ENCODE data around the gene ABCA1. TPM values are rescaled to one million over a fixed set of nuclear protein-coding genes. Genes with fewer than 3 reads are reported as not detected.
A peak's percentile ranks its signal among the peaks of the same experiment; 100 is the strongest.

Gene ABCA1
- total RNA-seq, 4 donors from 2014 or later: 4.2 to 43.7 (median 21.7) TPM

- Histone ChIP-seq H3K9me3 (no peaks in the 10 kb centered on the region), H3K27me3 (no peaks in the 10 kb centered on the region), H3K4me1 (peaks cover 0 to 9% (median 2%) of the 10 kb centered on the region in 4 donors), H3K4me3 (no peak overlapping the region), H3K36me3 (no peaks in the 10 kb centered on the region), H3K27ac (no peak overlapping the region)
- DNase-seq: no peak
- TF ChIP-seq POLR2A (IDR thresholded peaks at IDR 0.05) (no peak), CTCF (IDR thresholded peaks at IDR 0.05) (no peak)
Observed at GRCh38 chr9:104767507-104767906, 160.4 kb downstream of the ABCA1 start.

GRCh38 chr9:104766025-104766424 lies 161.9 kb downstream of the ABCA1 start:
- Histone ChIP-seq H3K4me1 (peaks cover 0 to 9% (median 2%) of the 10 kb centered on the region in 4 donors), H3K36me3 (no peaks in the 10 kb centered on the region), H3K9me3 (no peaks in the 10 kb centered on the region), H3K27ac (no peak overlapping the region), H3K4me3 (no peak overlapping the region), H3K27me3 (no peaks in the 10 kb centered on the region)
- no peak for DNase-seq
- TF ChIP-seq POLR2A (IDR thresholded peaks at IDR 0.05) (no peak), CTCF (IDR thresholded peaks at IDR 0.05) (no peak)

- DNase-seq: no peak
- peaks cover 0 to 9% (median 2%) of the 10 kb centered on the region in 4 donors for H3K4me1 ChIP-seq
- H3K9me3 ChIP-seq: no peaks in the 10 kb centered on the region
- no peak for TF ChIP-seq POLR2A (IDR thresholded peaks at IDR 0.05)
- no peak for TF ChIP-seq CTCF (IDR thresholded peaks at IDR 0.05)
- H3K36me3 ChIP-seq: peaks cover 0 to 1% (median 0%) of the 10 kb centered on the region in 3 donors
- H3K27me3 ChIP-seq: no peaks in the 10 kb centered on the region
- peak overlapping the region in 1 of 4 donors; percentile 70 for H3K4me3 ChIP-seq
- no peak overlapping the region for H3K27ac ChIP-seq
Observed at GRCh38 chr9:104765138-104765537, 162.8 kb downstream of the ABCA1 start.

GRCh38 chr9:104758974-104759373 lies 169.0 kb downstream of the ABCA1 start:
- Histone ChIP-seq H3K27ac (no peak overlapping the region), H3K4me3 (no peak overlapping the region), H3K27me3 (no peaks in the 10 kb centered on the region), H3K4me1 (no peaks in the 10 kb centered on the region), H3K36me3 (peaks cover 0 to 17% (median 0%) of the 10 kb centered on the region in 3 donors), H3K9me3 (no peaks in the 10 kb centered on the region)
- DNase-seq: no peak
- TF ChIP-seq POLR2A (IDR thresholded peaks at IDR 0.05): no peak
- no peak for TF ChIP-seq CTCF (IDR thresholded peaks at IDR 0.05)

- TF ChIP-seq POLR2A (IDR thresholded peaks at IDR 0.05) (no peak), CTCF (IDR thresholded peaks at IDR 0.05) (no peak)
- H3K9me3 ChIP-seq: no peaks in the 10 kb centered on the region
- DNase-seq: no peak
Observed at GRCh38 chr9:104750185-104750767, 177.7 kb downstream of the ABCA1 start.

More at GRCh38 chr9:104750185-104750767, 177.7 kb downstream of the ABCA1 start:
- no peak overlapping the region for H3K4me3 ChIP-seq
- H3K4me1 ChIP-seq: peaks cover 0 to 11% (median 0%) of the 10 kb centered on the region in 4 donors
- H3K27me3 ChIP-seq: no peaks in the 10 kb centered on the region
- H3K36me3 ChIP-seq: peaks cover 0 to 36% (median 0%) of the 10 kb centered on the region in 3 donors
- no peak overlapping the region for H3K27ac ChIP-seq

Data from Peyer's patch (tissue), 4 donors.